CD14-positive monocyte (primary cell): ENCODE measurements around the gene ACVR2B. TPM values are rescaled to one million over a fixed set of nuclear protein-coding genes. Genes with fewer than 3 reads are reported as not detected.

Experiments
- DNase-seq, 3 donors: peaks; one replicate each; pipeline ENCODE4 v3.0.0-alpha.2; 2011 to 2022
- H2AFZ ChIP-seq: 2 replicates; pipeline ENCODE4 v1.6.0; 2012; ENCODE audit warnings: mild to moderate bottlenecking, low read depth, low read length, inconsistent platforms; ENCODE audit not compliant: insufficient read depth, poor library complexity, severe bottlenecking
- H3K27ac ChIP-seq, 2 donors: 1 replicate in 1 of 2; 2 replicates in 1 of 2; pipeline ENCODE4 v1.5.1; 2012 to 2013; ENCODE audit warnings: low read length in 2 of 2, control low read depth in 1 of 2, inconsistent platforms in 1 of 2, low read depth in 1 of 2, mild to moderate bottlenecking in 1 of 2
- H3K27me3 ChIP-seq, 2 donors: one replicate each; pipeline versions ENCODE4 v1.6.0 to v1.6.1; 2011 to 2013; ENCODE audit warnings: low read length in 2 of 2; ENCODE audit not compliant: control insufficient read depth in 2 of 2, insufficient read depth in 2 of 2
- H3K36me3 ChIP-seq, 2 donors: replicated peaks in 1 of 2; 1 replicate in 1 of 2; 2 replicates in 1 of 2; pipeline versions ENCODE4 v1.5.1 to v1.6.1; 2012 to 2013; ENCODE audit warnings: low read length in 2 of 2, control low read depth in 1 of 2, inconsistent platforms in 1 of 2, mild to moderate bottlenecking in 1 of 2; ENCODE audit not compliant: insufficient read depth in 2 of 2, control insufficient read depth in 1 of 2
- H3K4me1 ChIP-seq, 2 donors: 1 replicate in 1 of 2; 2 replicates in 1 of 2; pipeline versions ENCODE4 v1.5.1 to v1.6.1; 2012 to 2013; ENCODE audit warnings: low read length in 2 of 2, control low read depth in 1 of 2, inconsistent platforms in 1 of 2, mild to moderate bottlenecking in 1 of 2, moderate library complexity in 1 of 2; ENCODE audit not compliant: insufficient read depth in 2 of 2, control insufficient read depth in 1 of 2
- H3K4me2 ChIP-seq: replicated peaks from 2 replicates; pipeline ENCODE3; 2012; ENCODE audit warnings: low read length, moderate library complexity, mild to moderate bottlenecking; ENCODE audit not compliant: poor library complexity, severe bottlenecking; ENCODE audit errors: extremely low read depth
- H3K4me3 ChIP-seq, 3 experiments: fragments of 200-600 bp in 1 of 3; sonication (generic) in 1 of 3; replicated peaks in 1 of 3; 1 replicate in 2 of 3; 2 replicates in 1 of 3; pipeline ENCODE4 v1.5.1; 2011 to 2013; ENCODE audit warnings: low read length in 3 of 3, mild to moderate bottlenecking in 3 of 3, control low read depth in 2 of 3, low read depth in 2 of 3, inconsistent platforms in 1 of 3, moderate library complexity in 1 of 3
- H3K79me2 ChIP-seq: 2 replicates; pipeline ENCODE4 v1.6.0; 2012; ENCODE audit warnings: mild to moderate bottlenecking, control low read depth, inconsistent platforms, low read length, moderate library complexity; ENCODE audit not compliant: insufficient read depth
- H3K9ac ChIP-seq: 2 replicates; pipeline ENCODE4 v1.6.0; 2017; ENCODE audit warnings: low read length, mild to moderate bottlenecking; ENCODE audit not compliant: insufficient read depth, poor library complexity, severe bottlenecking
- H3K9me3 ChIP-seq, 2 donors: replicated peaks in 1 of 2; 1 replicate in 1 of 2; 2 replicates in 1 of 2; pipeline versions ENCODE4 v1.5.1 to v1.6.1; 2012 to 2013; ENCODE audit warnings: low read length in 2 of 2, control low read depth in 1 of 2; ENCODE audit not compliant: control insufficient read depth in 1 of 2, insufficient read depth in 1 of 2
- H4K20me1 ChIP-seq: 2 replicates; pipeline ENCODE4 v1.6.0; 2012; ENCODE audit warnings: mild to moderate bottlenecking, low read length, control low read depth, moderate library complexity; ENCODE audit not compliant: insufficient read depth
- H3K27ac Mint-ChIP-seq, 7 donors: one replicate each; pipeline ENCODE4 v1.8.0; 2020; ENCODE audit warnings: mild to moderate bottlenecking in 7 of 7, mixed read lengths in 7 of 7, moderate library complexity in 6 of 7, inconsistent platforms in 2 of 7
- H3K27me3 Mint-ChIP-seq, 3 donors: one replicate each; pipeline ENCODE4 v1.8.0; 2021 to 2022; ENCODE audit warnings: low read depth in 3 of 3, mild to moderate bottlenecking in 3 of 3, mixed read lengths in 3 of 3, moderate library complexity in 3 of 3, inconsistent platforms in 1 of 3
- H3K36me3 Mint-ChIP-seq, 2 donors: one replicate each; pipeline ENCODE4 v1.8.0; 2020; ENCODE audit warnings: mixed read lengths in 2 of 2, inconsistent platforms in 1 of 2, mild to moderate bottlenecking in 1 of 2
- H3K4me1 Mint-ChIP-seq: one replicate; pipeline ENCODE4 v1.8.0; 2020; ENCODE audit warnings: mild to moderate bottlenecking, mixed read lengths
- H3K4me3 Mint-ChIP-seq, 2 donors: one replicate each; pipeline ENCODE4 v1.8.0; 2020; ENCODE audit warnings: mild to moderate bottlenecking in 2 of 2, mixed read lengths in 2 of 2, moderate library complexity in 1 of 2
- H3K9me3 Mint-ChIP-seq, 7 donors: one replicate each; pipeline ENCODE4 v1.8.0; 2020 to 2022; ENCODE audit warnings: mixed read lengths in 7 of 7, mild to moderate bottlenecking in 6 of 7, moderate library complexity in 6 of 7, inconsistent platforms in 2 of 7
- WGBS: methylation state at CpG from one replicate; pipeline ENCODE4 v1.1.5; 2013; ENCODE audit warnings: missing lambda C conversion rate; ENCODE audit not compliant: insufficient coverage; 5-methylcytosine and 5-hydroxymethylcytosine counted together
- intact Hi-C, 2 donors: fragments of 100-400 bp; cut with micrococcal nuclease; formaldehyde crosslinking; loops; one replicate each; pipeline versions ENCODE4 v1.15.0 to v1.15.1; 2023
- polyA plus RNA-seq, 3 donors: library from polyadenylated mRNA; depleted of rRNA in 1 of 3; unstranded in 2 of 3; stranded (reverse) in 1 of 3; fragments of 300-500 nt in 2 of 3; fragments of >200 nt in 1 of 3; fragmentation: Illumina TruSeq in 2 of 3; gene quantifications; 1 replicate in 2 of 3; 2 replicates in 1 of 3; pipeline ENCODE4 v1.2.3, GENCODE V29; 2012 to 2021
- TF ChIP-seq, protein P1 (sequence below): fragments of 200-600 bp; IDR thresholded peaks from one replicate; pipeline ENCODE4 v1.8.0; 2022; ENCODE audit warnings: antibody characterized with exemption, mild to moderate bottlenecking

ACVR2B gene
- polyA plus RNA-seq, 3 donors: 0.15 to 0.41 TPM; not detected in 1

DNA sequence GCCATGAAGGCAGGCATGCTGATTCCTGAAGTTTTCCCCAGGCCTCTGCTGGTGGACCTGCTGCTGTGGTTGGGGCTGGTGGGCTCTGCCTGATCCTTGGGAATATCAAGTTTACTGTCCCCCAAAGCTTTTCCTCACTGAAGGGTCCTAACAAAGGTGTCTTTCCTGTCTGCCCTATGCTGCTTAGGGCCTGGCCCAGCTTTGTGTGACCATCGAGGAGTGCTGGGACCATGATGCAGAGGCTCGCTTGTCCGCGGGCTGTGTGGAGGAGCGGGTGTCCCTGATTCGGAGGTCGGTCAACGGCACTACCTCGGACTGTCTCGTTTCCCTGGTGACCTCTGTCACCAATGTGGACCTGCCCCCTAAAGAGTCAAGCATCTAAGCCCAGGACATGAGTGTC, 29.3 kb downstream of the ACVR2B start:
- over 99% methylated on average over 10 of the region's 10 CpGs for WGBS
- no peaks in the 10 kb centered on the region for H3K4me1 ChIP-seq
- Mint-ChIP-seq H3K36me3 (peaks cover 2 to 4% of the 10 kb centered on the region in 2 donors), H3K9me3 (no peaks in the 10 kb centered on the region), H3K4me3 (no peak overlapping the region), H3K4me1 (no peaks in the 10 kb centered on the region), H3K27ac (peak overlapping the region in 1 of 7 donors; percentile 43), H3K27me3 (no peaks in the 10 kb centered on the region)
- no peak overlapping the region for H3K4me3 ChIP-seq
- H3K9ac ChIP-seq: no peak overlapping the region
- no peak overlapping the region for H3K4me2 ChIP-seq
- no peak for DNase-seq
- no peaks in the 10 kb centered on the region for H3K9me3 ChIP-seq
- peaks cover 0 to 2% of the 10 kb centered on the region in 2 donors for H3K36me3 ChIP-seq
- intact Hi-C loops: loop anchor here in 1 of 2 donors (10.0 kb wide), 1 partner anchor 628 kb away; no protein-coding TSS in a partner anchor
- TF ChIP-seq, protein P1, sequence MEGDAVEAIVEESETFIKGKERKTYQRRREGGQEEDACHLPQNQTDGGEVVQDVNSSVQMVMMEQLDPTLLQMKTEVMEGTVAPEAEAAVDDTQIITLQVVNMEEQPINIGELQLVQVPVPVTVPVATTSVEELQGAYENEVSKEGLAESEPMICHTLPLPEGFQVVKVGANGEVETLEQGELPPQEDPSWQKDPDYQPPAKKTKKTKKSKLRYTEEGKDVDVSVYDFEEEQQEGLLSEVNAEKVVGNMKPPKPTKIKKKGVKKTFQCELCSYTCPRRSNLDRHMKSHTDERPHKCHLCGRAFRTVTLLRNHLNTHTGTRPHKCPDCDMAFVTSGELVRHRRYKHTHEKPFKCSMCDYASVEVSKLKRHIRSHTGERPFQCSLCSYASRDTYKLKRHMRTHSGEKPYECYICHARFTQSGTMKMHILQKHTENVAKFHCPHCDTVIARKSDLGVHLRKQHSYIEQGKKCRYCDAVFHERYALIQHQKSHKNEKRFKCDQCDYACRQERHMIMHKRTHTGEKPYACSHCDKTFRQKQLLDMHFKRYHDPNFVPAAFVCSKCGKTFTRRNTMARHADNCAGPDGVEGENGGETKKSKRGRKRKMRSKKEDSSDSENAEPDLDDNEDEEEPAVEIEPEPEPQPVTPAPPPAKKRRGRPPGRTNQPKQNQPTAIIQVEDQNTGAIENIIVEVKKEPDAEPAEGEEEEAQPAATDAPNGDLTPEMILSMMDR: no peak
- no peaks in the 10 kb centered on the region for H3K79me2 ChIP-seq
- no peak overlapping the region for H3K27ac ChIP-seq
- no peaks in the 10 kb centered on the region for H3K27me3 ChIP-seq
- H2AFZ ChIP-seq: no peak overlapping the region
- H4K20me1 ChIP-seq: no peaks in the 10 kb centered on the region

DNA sequence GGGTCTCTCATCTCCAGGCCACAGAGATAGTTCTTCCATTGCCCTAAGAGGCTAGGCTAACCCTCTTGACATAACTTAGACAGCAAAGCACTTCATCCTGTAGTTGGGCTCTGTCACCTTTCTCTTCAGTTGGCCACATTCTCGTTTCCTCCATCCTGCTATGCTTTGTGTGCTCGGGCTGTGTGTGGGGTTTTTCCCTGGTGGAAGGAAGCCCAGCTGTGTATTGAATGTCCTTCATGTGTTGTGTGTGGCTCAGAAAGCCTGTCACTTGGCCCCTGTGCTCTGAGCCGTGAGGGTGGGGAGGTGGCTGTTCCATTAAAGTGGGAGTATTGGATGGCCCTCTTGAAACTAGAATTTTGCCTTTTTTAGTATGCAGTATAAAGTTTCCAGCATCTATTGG, 33.6 kb downstream of the ACVR2B start:
- Mint-ChIP-seq H3K36me3 (peaks cover 0 to 2% of the 10 kb centered on the region in 2 donors), H3K27me3 (peaks cover 0 to 2% (median 0%) of the 10 kb centered on the region in 3 donors), H3K4me3 (no peak overlapping the region), H3K9me3 (no peaks in the 10 kb centered on the region), H3K4me1 (no peaks in the 10 kb centered on the region), H3K27ac (peak overlapping the region in 1 of 7 donors; percentile 61)
- Histone ChIP-seq H3K27ac (no peak overlapping the region), H3K79me2 (no peaks in the 10 kb centered on the region), H3K4me3 (no peak overlapping the region), H3K27me3 (no peaks in the 10 kb centered on the region), H3K4me1 (no peaks in the 10 kb centered on the region), H3K4me2 (no peak overlapping the region), H2AFZ (no peak overlapping the region), H3K36me3 (peaks cover 0 to 1% of the 10 kb centered on the region in 2 donors), H3K9ac (no peak overlapping the region), H3K9me3 (no peaks in the 10 kb centered on the region), H4K20me1 (no peaks in the 10 kb centered on the region)
- intact Hi-C loops: loop anchor here in 1 of 2 donors (10.0 kb wide), 1 partner anchor 633 kb away; no protein-coding TSS in a partner anchor
- no peak for DNase-seq
- TF ChIP-seq, protein P1: no peak
- no CpG with 5 or more reads among the region's 3 CpGs for WGBS
